HG03469 (cell line): ENCODE results near the gene TSR2.
A peak's percentile ranks its signal among the peaks of the same experiment; 100 is the strongest.

Experiments
- ATAC-seq: cut with Tn5 transposase; IDR thresholded peaks from one replicate; pipeline ENCODE4 v1.9.1; 2021; ENCODE audit warnings: mild to moderate bottlenecking, moderate library complexity, moderate number of reproducible peaks; ENCODE audit not compliant: unreplicated experiment

Gene TSR2, protein sequence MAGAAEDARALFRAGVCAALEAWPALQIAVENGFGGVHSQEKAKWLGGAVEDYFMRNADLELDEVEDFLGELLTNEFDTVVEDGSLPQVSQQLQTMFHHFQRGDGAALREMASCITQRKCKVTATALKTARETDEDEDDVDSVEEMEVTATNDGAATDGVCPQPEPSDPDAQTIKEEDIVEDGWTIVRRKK

DNA sequence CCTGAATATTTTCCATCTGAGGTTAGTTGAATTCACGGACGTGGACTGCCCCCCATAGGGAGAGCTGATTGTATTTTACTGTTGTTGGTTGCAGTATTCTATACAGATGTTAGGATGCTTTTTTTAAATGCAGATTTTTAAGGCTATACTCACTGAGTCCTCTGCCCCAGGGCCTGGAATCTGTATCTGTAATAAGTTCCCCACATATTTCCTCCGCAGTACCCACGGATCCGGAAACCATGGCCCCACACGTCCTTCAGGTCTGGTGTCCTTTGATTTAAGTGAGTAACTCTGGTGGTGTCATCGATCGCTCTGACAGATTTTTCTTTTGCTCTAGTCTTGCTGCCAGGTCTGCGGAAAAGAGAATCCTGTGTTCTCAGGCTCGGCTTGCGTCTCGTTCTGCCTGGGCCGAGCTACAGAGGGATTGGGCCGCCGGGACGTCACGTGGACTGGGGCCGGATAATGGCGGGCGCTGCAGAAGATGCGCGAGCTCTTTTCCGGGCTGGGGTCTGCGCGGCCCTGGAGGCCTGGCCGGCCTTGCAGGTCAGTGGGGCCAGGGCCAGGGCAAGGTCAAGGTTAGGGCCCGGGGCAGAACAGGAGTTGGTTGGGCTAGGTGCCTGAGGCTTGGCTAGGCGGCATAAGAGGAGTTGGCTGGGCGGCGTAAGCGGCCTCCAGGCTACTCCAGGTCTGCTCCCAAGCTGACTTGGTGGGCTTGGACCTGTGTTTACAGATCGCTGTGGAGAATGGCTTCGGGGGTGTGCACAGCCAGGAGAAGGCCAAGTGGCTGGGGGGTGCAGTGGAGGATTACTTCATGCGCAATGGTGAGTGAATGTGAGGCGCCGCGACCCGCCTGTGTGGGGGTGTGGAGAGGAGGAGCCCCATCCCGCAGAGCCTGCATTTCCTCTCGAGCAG is at the start of gene TSR2:
TSR2 (plus strand) TSS at position 445 of the 912 bp plus-strand sequence; CDS start at position 463, 18 bp downstream.
- ATAC-seq, result peak; percentile 88

DNA sequence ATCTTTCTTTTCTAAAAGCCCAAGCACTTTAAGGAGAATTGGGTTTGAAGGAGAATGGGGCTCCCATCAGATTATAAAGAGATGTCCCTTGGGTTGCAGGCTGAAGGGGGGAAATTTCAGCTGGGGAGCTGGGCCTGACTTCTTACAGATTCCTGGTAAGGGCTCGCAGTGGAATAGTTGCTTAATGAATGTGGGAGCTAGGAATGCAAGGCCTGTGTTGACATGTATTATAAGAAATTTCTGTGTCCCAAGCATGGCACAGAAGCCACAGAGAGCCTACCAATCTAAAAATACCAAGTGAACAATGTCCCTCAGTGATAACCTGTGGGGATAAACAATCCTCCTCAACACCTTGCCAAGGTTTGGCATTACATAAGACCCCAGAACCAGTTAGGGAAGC is 43.1 kb upstream of the TSR2 start:
- ATAC-seq, result no peak

DNA sequence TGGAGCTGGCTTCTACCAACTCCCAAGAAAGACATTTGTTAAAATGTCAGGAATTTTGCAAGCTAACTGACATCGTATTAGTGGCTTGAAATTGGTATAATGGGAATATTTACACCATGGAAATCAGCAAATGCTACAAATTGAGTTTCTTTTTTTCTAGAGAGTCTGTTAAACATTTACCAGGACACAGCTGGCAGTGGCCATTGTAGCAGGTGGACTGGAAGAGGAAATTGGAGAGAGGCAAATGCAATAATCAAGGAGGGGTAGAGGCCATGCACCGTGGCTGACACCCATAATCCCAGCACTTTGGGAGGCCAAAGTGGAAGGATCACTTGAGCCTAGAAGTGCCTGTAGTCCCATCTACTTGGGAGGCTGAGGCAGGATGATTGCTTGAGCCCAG is 32.9 kb upstream of the TSR2 start:
- ATAC-seq, result no peak

GRCh38 chrX:54411732-54412131 is 28.5 kb upstream of the TSR2 start:
- no peak for ATAC-seq

GRCh38 chrX:54413753-54414152 is 26.5 kb upstream of the TSR2 start:
- no peak for ATAC-seq

GRCh38 chrX:54415534-54416350 is 24.5 kb upstream of the TSR2 start:
- ATAC-seq, result no peak

- no peak for ATAC-seq
Observed at GRCh38 chrX:54416965-54417364, 23.2 kb upstream of the TSR2 start.

DNA sequence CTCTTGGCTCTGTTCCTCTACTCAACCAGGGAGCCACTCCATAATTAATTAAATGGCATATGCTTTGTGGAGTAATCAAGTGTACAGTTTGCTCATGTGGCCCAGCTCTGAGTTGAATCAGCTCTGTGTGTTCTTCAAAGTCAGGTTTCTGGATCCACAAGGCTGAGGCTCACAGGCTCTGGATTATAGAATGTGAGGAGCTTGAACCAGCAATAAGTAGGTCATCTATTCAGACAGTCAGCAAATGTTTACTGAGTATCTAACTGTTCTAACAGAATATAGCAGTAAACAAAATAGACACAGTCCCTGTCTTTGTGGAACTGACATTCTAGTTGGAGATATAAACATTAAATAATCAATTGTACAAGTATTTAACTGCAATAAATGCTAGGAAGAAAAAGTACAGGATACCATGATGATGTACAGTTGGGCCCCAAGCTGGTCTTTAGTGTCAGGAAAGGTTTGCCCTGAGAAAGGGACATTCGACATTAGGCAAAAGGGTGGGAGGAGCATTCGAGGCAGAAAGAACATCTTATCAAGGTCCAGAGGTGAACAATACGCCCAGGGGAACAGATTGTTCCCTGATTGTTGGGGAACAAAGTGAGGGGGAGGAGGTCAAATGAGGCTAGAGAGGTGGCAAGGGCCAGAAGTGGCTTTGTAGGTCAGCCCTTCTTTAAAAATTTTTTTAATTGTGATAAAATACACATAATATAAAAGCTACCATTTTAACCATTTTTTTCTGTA is 20.5 kb upstream of the TSR2 start:
- ATAC-seq, result no peak

DNA sequence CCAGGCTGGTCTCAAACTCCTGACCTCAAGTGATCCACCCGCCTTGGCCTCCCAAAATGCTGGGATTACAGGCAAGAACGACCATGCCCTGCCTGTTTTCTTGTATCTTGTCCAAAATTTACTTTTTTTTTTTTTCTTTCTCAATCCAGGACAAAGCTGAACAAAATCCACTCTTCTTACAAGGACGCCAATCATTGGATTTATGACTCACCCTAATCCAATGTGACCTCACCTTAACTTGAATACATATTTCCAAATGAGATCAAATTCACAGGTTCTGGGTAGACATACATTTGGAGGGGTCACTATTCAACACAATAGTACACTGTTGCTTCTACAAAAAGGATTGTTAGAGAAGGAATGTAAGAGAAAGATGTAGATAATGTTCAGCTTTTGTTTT is 18.0 kb upstream of the TSR2 start:
- ATAC-seq, result no peak

DNA sequence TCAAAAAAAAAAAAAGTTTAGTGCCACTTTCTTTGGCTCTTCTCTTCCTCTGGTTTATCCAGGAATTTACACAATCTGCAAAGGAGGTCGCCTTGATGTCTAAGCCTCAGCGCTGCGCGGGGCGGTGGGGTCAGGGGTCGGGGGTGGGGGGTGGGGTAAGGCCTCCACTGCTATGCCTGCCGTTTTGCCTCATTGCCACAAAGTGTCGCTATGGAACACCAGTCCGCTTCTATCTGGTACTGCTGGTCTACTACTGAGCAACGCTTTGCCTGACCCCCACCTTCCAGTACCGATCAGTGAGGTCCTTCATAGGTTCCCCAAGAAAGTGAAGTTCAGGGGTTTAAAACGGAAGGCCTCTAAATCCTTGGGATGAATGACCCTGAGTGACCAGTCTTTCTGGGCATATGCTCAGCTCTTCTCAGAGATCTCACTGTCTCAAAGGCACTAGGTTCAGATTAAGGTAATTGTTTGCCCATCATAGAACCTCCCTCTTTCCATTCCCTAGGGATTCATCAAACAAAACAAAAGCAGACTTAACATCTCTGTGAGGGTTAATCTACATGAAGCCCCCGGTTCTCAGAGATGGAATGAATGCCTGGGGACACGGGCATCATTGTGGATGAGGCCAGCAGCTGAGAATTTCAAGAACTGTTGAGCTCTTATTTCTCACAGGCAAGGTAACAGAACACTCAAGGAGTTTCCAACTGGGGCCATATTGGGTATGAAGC is 16.9 kb upstream of the TSR2 start:
- no peak for ATAC-seq

- ATAC-seq, result no peak
Observed at GRCh38 chrX:54427837-54428424, 12.3 kb upstream of the TSR2 start.

- ATAC-seq, result no peak
Observed at GRCh38 chrX:54430519-54430918, 9.7 kb upstream of the TSR2 start.

- no peak for ATAC-seq
Observed at GRCh38 chrX:54435121-54435520, 5.1 kb upstream of the TSR2 start.

GRCh38 chrX:54442790-54443189 is 2.6 kb downstream of the TSR2 start:
- no peak for ATAC-seq

GRCh38 chrX:54444752-54445151 is 4.5 kb downstream of the TSR2 start:
- ATAC-seq, result no peak

- no peak for ATAC-seq
Observed at GRCh38 chrX:54446084-54446483, 5.9 kb downstream of the TSR2 start.

DNA sequence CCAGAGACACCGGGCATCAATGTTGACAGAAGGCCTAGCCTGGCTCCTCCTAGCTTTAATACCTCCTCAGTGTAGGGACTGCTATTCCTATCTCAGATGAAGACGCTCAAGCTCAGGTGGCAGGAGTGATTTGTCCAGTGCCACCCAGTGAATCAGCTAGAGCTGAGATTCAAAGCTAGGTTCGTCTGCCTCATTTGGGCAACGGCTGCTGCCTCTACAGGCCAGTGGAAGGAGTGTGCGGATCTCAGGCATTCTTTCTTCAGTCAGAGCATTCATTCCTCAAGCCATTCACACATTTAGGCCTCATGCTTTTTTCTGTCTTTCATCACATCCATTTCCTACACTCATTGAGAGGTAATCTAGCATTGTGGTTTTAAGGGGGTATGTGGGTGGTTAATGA is 7.3 kb downstream of the TSR2 start:
- no peak for ATAC-seq

- ATAC-seq, result no peak
Observed at GRCh38 chrX:54449929-54450328, 9.7 kb downstream of the TSR2 start.

DNA sequence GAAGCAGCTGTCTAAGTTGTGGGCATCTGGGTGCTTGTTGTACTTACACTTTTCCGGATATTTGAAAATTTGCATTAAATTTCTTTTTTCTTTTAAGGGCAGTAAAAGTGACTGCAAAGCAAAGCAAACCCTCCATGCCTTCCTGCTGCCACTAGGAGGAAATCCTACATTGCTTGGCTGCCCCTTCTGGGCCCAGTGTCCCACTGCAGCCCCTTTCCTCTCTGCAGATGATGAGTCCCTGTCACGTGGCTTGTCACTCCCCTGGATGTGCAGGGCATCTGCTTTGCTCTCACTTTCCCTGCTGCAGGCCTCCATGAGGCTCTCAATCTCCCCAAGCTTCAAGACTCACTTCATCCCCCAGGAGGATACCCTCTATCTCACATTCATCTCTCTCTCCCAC is 12.7 kb downstream of the TSR2 start:
- no peak for ATAC-seq
